HepG2 (cell line): ENCODE measurements around the gene VWA3A. TPM values are rescaled to one million over a fixed set of nuclear protein-coding genes. Genes with fewer than 3 reads are reported as not detected.

ENCODE experiments used
- ATAC-seq: fragments of 200-7000 bp; cut with Tn5 transposase; 3 replicates; pipeline ENCODE4 v1.9.1; 2020; ENCODE audit warnings: mild to moderate bottlenecking, moderate library complexity
- BruUV-seq: library from RNA; stranded (reverse); fragments of 400-500 nt; replicated peaks from 2 replicates; lab custom pipeline; 2021; lab: Mats Ljungman, UMichigan
- CTCF ChIA-PET: fragments of 300-600 bp; formaldehyde crosslinking; extraction: SDS; loops from one replicate; lab custom pipeline; 2021; ENCODE audit warnings: low total read pairs, inconsistent platforms, low intra/inter-chr PET ratio; lab: Yijun Ruan, JAX
- POLR2A ChIA-PET: fragments of 350-600 bp; sonication (Branson Sonifier 250); formaldehyde crosslinking; loops from one replicate; lab custom pipeline; 2020; ENCODE audit warnings: antibody characterized with exemption, inconsistent platforms; lab: Yijun Ruan, JAX
- DNase-seq: peaks from one replicate; pipeline ENCODE4 v3.0.0-alpha.2; 2015; ENCODE audit warnings: low spot score
- FAIRE-seq: peaks from 3 replicates; lab custom pipeline; 2011; peaks lifted over from hg19 to GRCh38; lab: Jason Lieb, UNC
- H2AFZ ChIP-seq: one replicate; pipeline ENCODE4 v1.6.1; 2011; ENCODE audit warnings: low read length, inconsistent platforms
- H3K27ac ChIP-seq: fragments of 300-600 bp; 3 replicates; pipeline ENCODE4 v1.8.0; 2011; ENCODE audit warnings: mixed run types, mild to moderate bottlenecking, mixed read lengths, low read length, inconsistent platforms; ENCODE audit not compliant: insufficient read depth; ENCODE audit errors: extremely low read length
- H3K27me3 ChIP-seq, 2 experiments: fragments of 200-600 bp in 1 of 2; 2 replicates in 1 of 2; 3 replicates in 1 of 2; pipeline versions ENCODE4 v1.6.0 to v1.8.0; 2011; ENCODE audit warnings: low read length in 2 of 2, mild to moderate bottlenecking in 2 of 2, moderate library complexity in 2 of 2, inconsistent platforms in 1 of 2; ENCODE audit not compliant: insufficient read depth in 2 of 2, control insufficient read depth in 1 of 2
- H3K36me3 ChIP-seq, 2 experiments: fragments of 200-600 bp in 1 of 2; replicated peaks in 1 of 2; 2 replicates in 1 of 2; 3 replicates in 1 of 2; pipeline versions ENCODE4 v1.5.1 to v1.8.0; 2011; ENCODE audit warnings: low read length in 2 of 2, inconsistent platforms in 1 of 2; ENCODE audit not compliant: insufficient read depth in 2 of 2, control insufficient read depth in 1 of 2
- H3K4me1 ChIP-seq: 2 replicates; pipeline ENCODE4 v1.5.1; 2012; ENCODE audit warnings: low read length, inconsistent platforms; ENCODE audit not compliant: insufficient read depth
- H3K4me2 ChIP-seq: 2 replicates; pipeline ENCODE4 v1.6.0; 2011; ENCODE audit warnings: low read depth, low read length, inconsistent platforms
- H3K4me3 ChIP-seq, 3 experiments: fragments of 200-600 bp in 1 of 3; sonication (generic), shearing (Covaris generic) in 1 of 3; replicated peaks in 1 of 3; 2 replicates each; pipeline ENCODE4 v1.5.1; 2011 to 2016; ENCODE audit warnings: low read length in 3 of 3, inconsistent platforms in 2 of 3, low read depth in 2 of 3, mild to moderate bottlenecking in 2 of 3, control low read depth in 1 of 3, mixed read lengths in 1 of 3; ENCODE audit not compliant: insufficient read depth in 1 of 3
- H3K79me2 ChIP-seq: one replicate; pipeline ENCODE4 v1.6.1; 2011; ENCODE audit warnings: low read length, inconsistent platforms; ENCODE audit not compliant: insufficient read depth
- H3K9ac ChIP-seq: 2 replicates; pipeline ENCODE4 v1.6.0; 2011; ENCODE audit warnings: mild to moderate bottlenecking, low read depth, low read length, inconsistent platforms; ENCODE audit not compliant: insufficient read depth
- H3K9me3 ChIP-seq: 2 replicates; pipeline ENCODE4 v1.5.1; 2012; ENCODE audit warnings: mild to moderate bottlenecking, low read length
- H4K20me1 ChIP-seq: 2 replicates; pipeline ENCODE4 v1.6.0; 2011; ENCODE audit warnings: inconsistent platforms, mild to moderate bottlenecking, low read length, moderate library complexity; ENCODE audit not compliant: insufficient read depth
- CEBPB ChIP-seq: IDR thresholded peaks from 2 replicates; pipeline ENCODE4 v1.6.1; 2011; ENCODE audit warnings: low read depth, low read length, improper control_type of control experiment, borderline replicate concordance
- HNRNPUL1 ChIP-seq: fragments of 200-400 bp; formaldehyde crosslinking; IDR thresholded peaks from 2 replicates; pipeline ENCODE4 v1.6.1; 2017; ENCODE audit warnings: low read depth, mild to moderate bottlenecking, low read length, moderate library complexity
- MEIS1 ChIP-seq: sonication (generic); formaldehyde crosslinking; IDR thresholded peaks from 2 replicates; pipeline ENCODE4 v1.9.0; 2021; ENCODE audit warnings: mild to moderate bottlenecking, missing genetic modification reagents, moderate library complexity, borderline replicate concordance
- SMARCC2 ChIP-seq: fragments of 450-650 bp; IDR thresholded peaks from 2 replicates; pipeline ENCODE4 v1.6.1; 2017; ENCODE audit warnings: antibody characterized with exemption, mild to moderate bottlenecking
- ZC3H4 ChIP-seq: sonication (generic); formaldehyde crosslinking; IDR thresholded peaks from 2 replicates; pipeline ENCODE4 v1.4.0; 2020; ENCODE audit warnings: missing genetic modification reagents, borderline replicate concordance
- ZEB1 ChIP-seq: IDR thresholded peaks from 2 replicates; pipeline ENCODE4 v1.6.1; 2012; ENCODE audit warnings: mild to moderate bottlenecking, low read depth, inconsistent platforms; ENCODE audit not compliant: insufficient replicate concordance
- ZNF138 ChIP-seq: sonication (generic); formaldehyde crosslinking; IDR thresholded peaks from 2 replicates; pipeline ENCODE4 v1.5.0; 2020; ENCODE audit warnings: mild to moderate bottlenecking, low read depth, missing genetic modification reagents
- ZNF234 ChIP-seq: sonication (generic); formaldehyde crosslinking; conservative IDR thresholded peaks from 2 replicates; pipeline ENCODE4 v1.5.1; 2020; ENCODE audit warnings: mild to moderate bottlenecking, missing genetic modification reagents
- ZNF3 ChIP-seq: IDR thresholded peaks from 2 replicates; pipeline ENCODE4 v1.7.0; 2017; ENCODE audit warnings: inconsistent platforms
- ZNF441 ChIP-seq: sonication (generic); formaldehyde crosslinking; IDR thresholded peaks from 2 replicates; pipeline ENCODE4 v1.7.0; 2021; ENCODE audit warnings: missing genetic modification reagents, borderline replicate concordance
- ZNF546 ChIP-seq: sonication (generic); formaldehyde crosslinking; conservative IDR thresholded peaks from 2 replicates; pipeline ENCODE4 v1.8.1; 2023; ENCODE audit warnings: mild to moderate bottlenecking, missing genetic modification reagents
- ZNF564 ChIP-seq: sonication (generic); formaldehyde crosslinking; IDR thresholded peaks from 2 replicates; pipeline ENCODE4 v1.8.1; 2023; ENCODE audit warnings: mild to moderate bottlenecking, missing genetic modification reagents
- ZSCAN25 ChIP-seq: sonication (generic); formaldehyde crosslinking; IDR thresholded peaks from 2 replicates; pipeline ENCODE4 v1.8.0; 2022; ENCODE audit warnings: mild to moderate bottlenecking, missing genetic modification reagents
- WGBS: methylation state at CpG from one replicate; pipeline ENCODE4 v1.1.6; 2017; ENCODE audit warnings: low lambda C conversion rate; 5-methylcytosine and 5-hydroxymethylcytosine counted together
- in situ Hi-C: cut with HindIII; loops from 2 replicates; pipeline ENCODE4 v1.10.0; 2017; ENCODE audit warnings: low pct_unique_long_range_greater_than_20kb; ENCODE audit not compliant: extremely low pct_ligation_motif_present
- intact Hi-C: fragments of 100-400 bp; cut with micrococcal nuclease; formaldehyde crosslinking; loops from one replicate; pipeline ENCODE4 v1.10.0; 2022; ENCODE audit not compliant: unreplicated experiment
- polyA plus RNA-seq, 8 experiments: library from polyadenylated mRNA; depleted of rRNA in 3 of 8; stranded (reverse) in 7 of 8; unstranded in 1 of 8; fragments of >200 nt; fragmentation: Illumina TruSeq in 4 of 8; extraction: Trizol in 4 of 8; gene quantifications; 2 replicates each; pipeline versions ENCODE4 v1.2.1 to v1.2.3, GENCODE V29; 2011 to 2016; ENCODE audit warnings: low read depth in 4 of 8, missing spikeins in 1 of 8, mixed read lengths in 1 of 8; ENCODE audit not compliant: insufficient read depth in 1 of 8
- total RNA-seq, 5 experiments: library from RNA; depleted of rRNA; stranded (reverse); fragments of >200 nt; fragmentation: Illumina TruSeq; extraction: Trizol; gene quantifications; 2 replicates each; pipeline ENCODE4 v1.2.3, GENCODE V29; 2016; ENCODE audit warnings: low read depth in 1 of 5
- TF ChIP-seq, protein P1 (sequence below): fragments of 450-650 bp; IDR thresholded peaks from 2 replicates; pipeline ENCODE4 v1.6.1; 2017; ENCODE audit warnings: mild to moderate bottlenecking
- TF ChIP-seq, protein P2 (sequence below): sonication (generic); formaldehyde crosslinking; IDR thresholded peaks from 2 replicates; pipeline ENCODE4 v1.4.0; 2020; ENCODE audit warnings: missing genetic modification reagents, borderline replicate concordance

Gene VWA3A
- total and polyA plus RNA-seq, 2 of the 13 experiments (the other 11 are each of a cell fraction or from before 2014, with no cell fraction given), result 0.03 to 0.07 TPM

DNA sequence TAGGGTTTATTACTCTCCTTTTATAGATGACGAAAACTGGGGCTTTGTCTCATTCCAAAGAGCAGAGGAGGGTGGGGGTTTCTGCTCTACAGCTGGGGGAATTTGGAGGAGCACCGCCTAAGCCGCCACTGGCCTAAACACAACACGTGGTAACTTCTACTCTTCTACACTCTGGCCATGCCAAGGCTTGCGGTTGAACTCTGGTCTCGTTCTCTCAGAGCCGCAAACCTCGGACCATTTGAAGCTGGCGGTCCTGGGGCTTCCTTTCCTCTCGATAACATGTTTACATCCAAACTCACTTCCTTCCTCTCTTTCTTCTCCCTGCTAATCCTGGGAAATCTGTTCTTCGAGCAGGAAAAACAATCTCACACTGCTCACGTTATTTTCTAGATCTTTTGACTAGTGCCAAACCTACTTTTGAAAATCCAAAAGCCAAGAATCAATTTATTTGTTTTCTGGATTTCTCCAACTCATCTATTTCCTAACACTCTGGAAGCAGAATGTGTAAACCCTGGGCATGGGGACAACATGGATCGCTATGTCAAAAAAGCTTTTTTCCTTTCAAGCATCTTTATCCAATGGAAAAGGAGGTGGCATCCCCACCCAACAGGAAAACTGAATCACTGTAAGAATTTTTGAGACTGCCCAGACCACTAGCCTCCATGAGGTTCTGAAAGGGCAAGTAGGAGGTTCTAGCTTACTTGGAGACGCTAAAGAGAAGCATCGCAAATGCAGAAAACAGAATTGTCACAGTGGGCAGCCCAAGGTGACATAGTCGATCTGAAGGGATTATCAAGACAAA is 100.1 kb downstream of the VWA3A start (continued):
- no peak for TF ChIP-seq ZC3H4 (CRISPR knock-in tag)
- TF ChIP-seq ZEB1, result no peak
- TF ChIP-seq ZSCAN25, result peak; percentile 74

DNA sequence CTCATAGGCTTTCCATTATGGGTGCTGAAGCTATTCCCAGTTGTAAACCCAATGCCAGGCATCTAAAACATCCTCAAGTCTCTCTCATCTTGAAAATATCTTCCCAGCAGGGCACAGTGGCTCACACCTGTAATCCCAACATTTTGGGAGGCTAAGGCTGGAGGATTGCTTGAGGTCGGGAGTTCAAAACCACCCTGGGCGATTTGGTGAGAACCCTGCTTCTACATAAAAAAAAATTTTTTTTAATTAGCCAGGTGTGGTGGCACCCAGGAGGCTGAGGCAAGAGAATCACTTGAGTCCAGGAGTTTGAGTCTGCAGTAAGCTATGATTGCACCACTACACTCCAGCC is 100.7 kb downstream of the VWA3A start:
- no peak for ATAC-seq
- DNase-seq, result no peak
- no peak for FAIRE-seq
- no TSS peak for BruUV-seq
- H3K4me2 ChIP-seq, result peak overlapping the region; percentile 99
- no peaks in the 10 kb centered on the region for H3K9me3 ChIP-seq
- peak overlapping the region; percentile 89 for H3K9ac ChIP-seq
- POLR2A ChIA-PET, result interaction anchor here (1.0 to 7.3 kb wide), 6 partner anchors 8 to 256 kb away, joined by 3 to 78 read pairs (median 28); partner anchors contain the start of genes EEF2K, MOSMO, POLR3E and UQCRC2
- H2AFZ ChIP-seq, result no peak overlapping the region
- WGBS, result 91% methylated on average over 2 of the region's 2 CpGs
- no peaks in the 10 kb centered on the region for H4K20me1 ChIP-seq
- H3K27me3 ChIP-seq, result no peaks in the 10 kb centered on the region; a peak in 2 of 5 replicates
- no peaks in the 10 kb centered on the region for H3K79me2 ChIP-seq
- peak overlapping the region; percentile 94 for H3K27ac ChIP-seq
- CTCF ChIA-PET, result no interaction called here
- H3K36me3 ChIP-seq, result no peaks in the 10 kb centered on the region; a peak in 1 of 5 replicates
- in situ Hi-C loops, result no loop called here
- intact Hi-C loops, result no loop called here
- H3K4me3 ChIP-seq, result peak overlapping the region; percentile 32 to 87 (median 72); a peak in 4 of 6 replicates
- H3K4me1 ChIP-seq, result peaks cover 74% of the 10 kb centered on the region
- TF ChIP-seq ZNF234 (CRISPR knock-in tag) (0 out of 2 replicates have a peak, but pooled peaks have one; percentile 42), ZNF441 (CRISPR knock-in tag) (no peak), ZNF546 (CRISPR knock-in tag) (0 out of 2 replicates have a peak, but pooled peaks have one; percentile 1), SMARCC2 (no peak), ZNF138 (no peak), HNRNPUL1 (no peak), ZNF3 (CRISPR knock-in tag) (no peak), CEBPB (no peak), ZNF564 (no peak), MEIS1 (CRISPR knock-in tag) (no peak)
- TF ChIP-seq, protein P1, sequence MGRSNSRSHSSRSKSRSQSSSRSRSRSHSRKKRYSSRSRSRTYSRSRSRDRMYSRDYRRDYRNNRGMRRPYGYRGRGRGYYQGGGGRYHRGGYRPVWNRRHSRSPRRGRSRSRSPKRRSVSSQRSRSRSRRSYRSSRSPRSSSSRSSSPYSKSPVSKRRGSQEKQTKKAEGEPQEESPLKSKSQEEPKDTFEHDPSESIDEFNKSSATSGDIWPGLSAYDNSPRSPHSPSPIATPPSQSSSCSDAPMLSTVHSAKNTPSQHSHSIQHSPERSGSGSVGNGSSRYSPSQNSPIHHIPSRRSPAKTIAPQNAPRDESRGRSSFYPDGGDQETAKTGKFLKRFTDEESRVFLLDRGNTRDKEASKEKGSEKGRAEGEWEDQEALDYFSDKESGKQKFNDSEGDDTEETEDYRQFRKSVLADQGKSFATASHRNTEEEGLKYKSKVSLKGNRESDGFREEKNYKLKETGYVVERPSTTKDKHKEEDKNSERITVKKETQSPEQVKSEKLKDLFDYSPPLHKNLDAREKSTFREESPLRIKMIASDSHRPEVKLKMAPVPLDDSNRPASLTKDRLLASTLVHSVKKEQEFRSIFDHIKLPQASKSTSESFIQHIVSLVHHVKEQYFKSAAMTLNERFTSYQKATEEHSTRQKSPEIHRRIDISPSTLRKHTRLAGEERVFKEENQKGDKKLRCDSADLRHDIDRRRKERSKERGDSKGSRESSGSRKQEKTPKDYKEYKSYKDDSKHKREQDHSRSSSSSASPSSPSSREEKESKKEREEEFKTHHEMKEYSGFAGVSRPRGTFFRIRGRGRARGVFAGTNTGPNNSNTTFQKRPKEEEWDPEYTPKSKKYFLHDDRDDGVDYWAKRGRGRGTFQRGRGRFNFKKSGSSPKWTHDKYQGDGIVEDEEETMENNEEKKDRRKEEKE, result no peak
- TF ChIP-seq, protein P2, sequence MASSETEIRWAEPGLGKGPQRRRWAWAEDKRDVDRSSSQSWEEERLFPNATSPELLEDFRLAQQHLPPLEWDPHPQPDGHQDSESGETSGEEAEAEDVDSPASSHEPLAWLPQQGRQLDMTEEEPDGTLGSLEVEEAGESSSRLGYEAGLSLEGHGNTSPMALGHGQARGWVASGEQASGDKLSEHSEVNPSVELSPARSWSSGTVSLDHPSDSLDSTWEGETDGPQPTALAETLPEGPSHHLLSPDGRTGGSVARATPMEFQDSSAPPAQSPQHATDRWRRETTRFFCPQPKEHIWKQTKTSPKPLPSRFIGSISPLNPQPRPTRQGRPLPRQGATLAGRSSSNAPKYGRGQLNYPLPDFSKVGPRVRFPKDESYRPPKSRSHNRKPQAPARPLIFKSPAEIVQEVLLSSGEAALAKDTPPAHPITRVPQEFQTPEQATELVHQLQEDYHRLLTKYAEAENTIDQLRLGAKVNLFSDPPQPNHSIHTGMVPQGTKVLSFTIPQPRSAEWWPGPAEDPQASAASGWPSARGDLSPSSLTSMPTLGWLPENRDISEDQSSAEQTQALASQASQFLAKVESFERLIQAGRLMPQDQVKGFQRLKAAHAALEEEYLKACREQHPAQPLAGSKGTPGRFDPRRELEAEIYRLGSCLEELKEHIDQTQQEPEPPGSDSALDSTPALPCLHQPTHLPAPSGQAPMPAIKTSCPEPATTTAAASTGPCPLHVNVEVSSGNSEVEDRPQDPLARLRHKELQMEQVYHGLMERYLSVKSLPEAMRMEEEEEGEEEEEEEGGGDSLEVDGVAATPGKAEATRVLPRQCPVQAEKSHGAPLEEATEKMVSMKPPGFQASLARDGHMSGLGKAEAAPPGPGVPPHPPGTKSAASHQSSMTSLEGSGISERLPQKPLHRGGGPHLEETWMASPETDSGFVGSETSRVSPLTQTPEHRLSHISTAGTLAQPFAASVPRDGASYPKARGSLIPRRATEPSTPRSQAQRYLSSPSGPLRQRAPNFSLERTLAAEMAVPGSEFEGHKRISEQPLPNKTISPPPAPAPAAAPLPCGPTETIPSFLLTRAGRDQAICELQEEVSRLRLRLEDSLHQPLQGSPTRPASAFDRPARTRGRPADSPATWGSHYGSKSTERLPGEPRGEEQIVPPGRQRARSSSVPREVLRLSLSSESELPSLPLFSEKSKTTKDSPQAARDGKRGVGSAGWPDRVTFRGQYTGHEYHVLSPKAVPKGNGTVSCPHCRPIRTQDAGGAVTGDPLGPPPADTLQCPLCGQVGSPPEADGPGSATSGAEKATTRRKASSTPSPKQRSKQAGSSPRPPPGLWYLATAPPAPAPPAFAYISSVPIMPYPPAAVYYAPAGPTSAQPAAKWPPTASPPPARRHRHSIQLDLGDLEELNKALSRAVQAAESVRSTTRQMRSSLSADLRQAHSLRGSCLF (CRISPR knock-in tag), result 0 out of 2 replicates have a peak, but pooled peaks have one; percentile 48
